Thoracic aorta (tissue), 2 donors: Measurements from ENCODE around the gene RAB30. TPM values are rescaled to one million over a fixed set of nuclear protein-coding genes. Genes with fewer than 3 reads are reported as not detected.

ENCODE experiments used
- ATAC-seq: fragments of 150-250 bp; one replicate; pipeline ENCODE4 v1.8.0; 2017; ENCODE audit warnings: low read depth; ENCODE audit not compliant: insufficient number of reproducible peaks, low FRiP score
- DNase-seq: peaks from one replicate; pipeline ENCODE4 v3.0.0-alpha.2; 2020; ENCODE audit warnings: low spot score
- H3K27ac ChIP-seq, 2 donors: fragments of 200-600 bp; sonication (generic); 1 replicate in 1 of 2; 2 replicates in 1 of 2; pipeline ENCODE4 v1.5.1; 2016; ENCODE audit warnings: mild to moderate bottlenecking in 2 of 2, moderate library complexity in 2 of 2
- H3K27me3 ChIP-seq: fragments of 200-600 bp; sonication (generic); replicated peaks from 2 replicates; pipeline ENCODE4 v1.6.0; 2016; ENCODE audit warnings: mild to moderate bottlenecking; ENCODE audit not compliant: insufficient read depth
- H3K36me3 ChIP-seq: fragments of 200-600 bp; sonication (generic); one replicate; pipeline ENCODE4 v1.5.1; 2016
- H3K4me1 ChIP-seq, 2 donors: fragments of 200-600 bp; sonication (generic); 1 replicate in 1 of 2; 2 replicates in 1 of 2; pipeline versions ENCODE4 v1.5.1 to v1.6.0; 2016; ENCODE audit warnings: low read depth in 2 of 2, mild to moderate bottlenecking in 1 of 2; ENCODE audit not compliant: control insufficient read depth in 1 of 2
- H3K4me3 ChIP-seq: fragments of 200-600 bp; sonication (generic); 2 replicates; pipeline ENCODE4 v1.5.1; 2016; ENCODE audit warnings: mild to moderate bottlenecking
- H3K9me3 ChIP-seq: fragments of 200-600 bp; sonication (generic); 2 replicates; pipeline ENCODE4 v1.5.1; 2016
- CTCF ChIP-seq: fragments of 200-600 bp; sonication (generic); IDR thresholded peaks from one replicate; pipeline ENCODE4 v1.5.1; 2019; ENCODE audit warnings: antibody characterized with exemption
- total RNA-seq, 2 donors: library from RNA; depleted of rRNA; stranded (reverse); fragments of >200 nt; gene quantifications; one replicate each; pipeline versions ENCODE4 v1.1.0 to v1.2.3, GENCODE V29; 2016

The RAB30 gene
- total RNA-seq, 2 donors from 2014 or later, result 16.6 to 25.7 TPM

- Histone ChIP-seq H3K4me3 (peak overlapping the region; percentile 29), H3K9me3 (no peaks in the 10 kb centered on the region), H3K4me1 (peaks cover 3 to 26% of the 10 kb centered on the region in 2 donors), H3K36me3 (no peaks in the 10 kb centered on the region), H3K27ac (no peak overlapping the region), H3K27me3 (no peaks in the 10 kb centered on the region)
- DNase-seq (no peak), ATAC-seq (no peak)
- no peak for TF ChIP-seq CTCF
These were observed 43.9 kb upstream of the RAB30 start for GRCh38 chr11:83115551-83115950.

- Histone ChIP-seq H3K4me1 (peaks cover 3 to 26% of the 10 kb centered on the region in 2 donors), H3K27me3 (no peaks in the 10 kb centered on the region), H3K9me3 (no peaks in the 10 kb centered on the region), H3K27ac (no peak overlapping the region), H3K4me3 (peak overlapping the region; percentile 29), H3K36me3 (no peaks in the 10 kb centered on the region)
- no peak for TF ChIP-seq CTCF
- DNase-seq (no peak), ATAC-seq (no peak)
These were observed 43.3 kb upstream of the RAB30 start for GRCh38 chr11:83115026-83115425.

GRCh38 chr11:83112886-83113285 lies 41.2 kb upstream of the RAB30 start:
- Histone ChIP-seq H3K27ac (no peak overlapping the region), H3K9me3 (no peaks in the 10 kb centered on the region), H3K4me3 (no peak overlapping the region), H3K36me3 (no peaks in the 10 kb centered on the region), H3K4me1 (peaks cover 3 to 20% of the 10 kb centered on the region in 2 donors), H3K27me3 (no peaks in the 10 kb centered on the region)
- DNase-seq (no peak), ATAC-seq (no peak)
- TF ChIP-seq CTCF, result no peak

- H3K27me3 ChIP-seq, result no peaks in the 10 kb centered on the region
- no peaks in the 10 kb centered on the region for H3K4me1 ChIP-seq
- ATAC-seq (no peak), DNase-seq (no peak)
- no peaks in the 10 kb centered on the region for H3K9me3 ChIP-seq
- H3K36me3 ChIP-seq, result no peaks in the 10 kb centered on the region
- no peak overlapping the region for H3K27ac ChIP-seq
- H3K4me3 ChIP-seq, result no peak overlapping the region
- no peak for TF ChIP-seq CTCF
These were observed 33.5 kb upstream of the RAB30 start for GRCh38 chr11:83105168-83105567.

- Histone ChIP-seq H3K4me3 (no peak overlapping the region), H3K27me3 (no peaks in the 10 kb centered on the region), H3K9me3 (no peaks in the 10 kb centered on the region), H3K27ac (no peak overlapping the region), H3K36me3 (no peaks in the 10 kb centered on the region), H3K4me1 (no peaks in the 10 kb centered on the region)
- no peak for ATAC-seq
- TF ChIP-seq CTCF, result no peak
- DNase-seq, result no peak
These were observed 31.1 kb upstream of the RAB30 start for GRCh38 chr11:83102834-83103233.
